KMS-11 (cell line): ENCODE measurements around the gene CTNNA3.

Experiments used
- H2AFZ ChIP-seq: fragments of 200-600 bp; sonication (generic); 2 replicates; pipeline ENCODE4 v1.6.1; 2016; ENCODE audit warnings: antibody characterized with exemption, mixed run types, low read depth
- H3K27ac ChIP-seq: fragments of 200-600 bp; sonication (generic); 2 replicates; pipeline ENCODE4 v1.6.1; 2016; ENCODE audit warnings: mild to moderate bottlenecking, mixed run types
- H3K27me3 ChIP-seq: fragments of 200-600 bp; sonication (generic); 2 replicates; pipeline ENCODE4 v1.6.1; 2017; ENCODE audit warnings: mild to moderate bottlenecking, low read depth, mixed run types, moderate library complexity; ENCODE audit not compliant: insufficient read depth
- H3K36me3 ChIP-seq: fragments of 200-600 bp; sonication (generic); 2 replicates; pipeline ENCODE4 v1.6.1; 2017; ENCODE audit warnings: mild to moderate bottlenecking, mixed run types; ENCODE audit not compliant: insufficient read depth
- H3K4me1 ChIP-seq: fragments of 200-600 bp; sonication (generic); 2 replicates; pipeline ENCODE4 v1.6.1; 2016; ENCODE audit warnings: mild to moderate bottlenecking, low read depth, mixed run types; ENCODE audit not compliant: poor library complexity, severe bottlenecking
- H3K4me2 ChIP-seq: fragments of 200-600 bp; sonication (generic); 2 replicates; pipeline ENCODE4 v1.7.0; 2016; ENCODE audit warnings: mild to moderate bottlenecking, mixed run types
- H3K4me3 ChIP-seq: fragments of 200-600 bp; sonication (generic); IDR thresholded peaks from 2 replicates; pipeline ENCODE4 v1.6.1; 2017; ENCODE audit warnings: low read depth, low read length, mixed read lengths; ENCODE audit not compliant: insufficient read depth
- H3K79me2 ChIP-seq: fragments of 200-600 bp; sonication (generic); 2 replicates; pipeline ENCODE4 v1.6.1; 2016; ENCODE audit warnings: low read depth, mixed run types; ENCODE audit not compliant: insufficient read depth
- H3K9ac ChIP-seq: fragments of 200-600 bp; sonication (generic); 2 replicates; pipeline ENCODE4 v1.6.1; 2016; ENCODE audit warnings: mild to moderate bottlenecking, mixed run types
- H4K20me1 ChIP-seq: fragments of 200-600 bp; sonication (generic); 2 replicates; pipeline ENCODE4 v1.6.1; 2016; ENCODE audit warnings: mild to moderate bottlenecking, mixed run types; ENCODE audit not compliant: insufficient read depth
- CTCF ChIP-seq: fragments of 200-600 bp; sonication (generic); conservative IDR thresholded peaks from 2 replicates; pipeline ENCODE4 v1.6.1; 2017; ENCODE audit warnings: low read depth, mild to moderate bottlenecking, antibody characterized with exemption, low read length, moderate library complexity, mixed read lengths

The CTNNA3 gene

GRCh38 chr10:66996996-66997395 is 699.0 kb downstream of the CTNNA3 start:
- Histone ChIP-seq H3K4me3 (no peak overlapping the region), H2AFZ (no peak overlapping the region), H3K79me2 (no peaks in the 10 kb centered on the region), H3K9ac (no peak overlapping the region), H3K27ac (no peak overlapping the region), H3K27me3 (no peaks in the 10 kb centered on the region), H3K4me2 (no peak overlapping the region), H3K36me3 (no peaks in the 10 kb centered on the region), H4K20me1 (no peaks in the 10 kb centered on the region), H3K4me1 (no peaks in the 10 kb centered on the region)
- TF ChIP-seq CTCF, result no peak

GRCh38 chr10:66990143-66990830 is 705.7 kb downstream of the CTNNA3 start:
- H3K27me3 ChIP-seq, result no peaks in the 10 kb centered on the region
- H3K36me3 ChIP-seq, result no peaks in the 10 kb centered on the region
- no peaks in the 10 kb centered on the region for H4K20me1 ChIP-seq
- no peaks in the 10 kb centered on the region for H3K4me1 ChIP-seq
- no peaks in the 10 kb centered on the region for H3K79me2 ChIP-seq
- no peak overlapping the region for H3K9ac ChIP-seq
- H3K27ac ChIP-seq, result no peak overlapping the region
- no peak overlapping the region for H2AFZ ChIP-seq
- no peak for TF ChIP-seq CTCF
- no peak overlapping the region for H3K4me3 ChIP-seq
- no peak overlapping the region for H3K4me2 ChIP-seq

GRCh38 chr10:66983475-66983818 is 712.5 kb downstream of the CTNNA3 start:
- no peak for TF ChIP-seq CTCF
- Histone ChIP-seq H3K4me2 (no peak overlapping the region), H3K9ac (no peak overlapping the region), H3K36me3 (no peaks in the 10 kb centered on the region), H3K79me2 (no peaks in the 10 kb centered on the region), H3K4me3 (no peak overlapping the region), H4K20me1 (no peaks in the 10 kb centered on the region), H3K27ac (no peak overlapping the region), H3K4me1 (no peaks in the 10 kb centered on the region), H3K27me3 (no peaks in the 10 kb centered on the region), H2AFZ (no peak overlapping the region)

- Histone ChIP-seq H3K27ac (no peak overlapping the region), H3K4me3 (no peak overlapping the region), H3K4me2 (no peak overlapping the region), H2AFZ (no peak overlapping the region), H3K27me3 (no peaks in the 10 kb centered on the region), H3K9ac (no peak overlapping the region), H4K20me1 (no peaks in the 10 kb centered on the region), H3K4me1 (no peaks in the 10 kb centered on the region), H3K36me3 (no peaks in the 10 kb centered on the region), H3K79me2 (no peaks in the 10 kb centered on the region)
- TF ChIP-seq CTCF, result no peak
Observed at GRCh38 chr10:66982792-66983474, 713.1 kb downstream of the CTNNA3 start.
